ENCODE results near the gene HTT. TPM values are rescaled to one million over a fixed set of nuclear protein-coding genes. Genes with fewer than 3 reads are reported as not detected.

Gene HTT
- polyA plus RNA-seq, 3 donors: 1.8 to 27.1 (median 3.0) TPM

GRCh38 chr4:3218824-3219760 is 144.6 kb downstream of the HTT start:
- Mint-ChIP-seq H3K4me3 (no peak overlapping the region), H3K9me3 (no peaks in the 10 kb centered on the region), H3K4me1 (peaks cover 18% of the 10 kb centered on the region), H3K27me3 (ENCODE audit: low read depth in 3 of 3) (peaks cover 0 to 3% (median 2%) of the 10 kb centered on the region in 3 donors), H3K27ac (peak overlapping the region in 4 of 7 donors; percentile 33 to 82 (median 68)), H3K36me3 (peaks cover 93 to 95% of the 10 kb centered on the region in 2 donors)
- no peak overlapping the region for H3K9ac ChIP-seq (ENCODE audit: insufficient read depth, low read length, poor library complexity, severe bottlenecking)
- no peak overlapping the region for H2AFZ ChIP-seq (ENCODE audit: insufficient read depth, low read depth, low read length, poor library complexity, severe bottlenecking)
- WGBS (ENCODE audit: insufficient coverage): 96% methylated on average over 20 of the region's 20 CpGs
- H3K4me3 ChIP-seq (replicated peaks in 1 of 3; ENCODE audit: low read depth in 2 of 3, low read length in 3 of 3): no peak overlapping the region
- peaks cover 78 to 95% of the 10 kb centered on the region in 2 donors for H3K36me3 ChIP-seq (replicated peaks in 1 of 2; ENCODE audit: control insufficient read depth in 1 of 2, insufficient read depth in 2 of 2, low read length in 2 of 2)
- H3K27ac ChIP-seq (ENCODE audit: low read depth in 1 of 2, low read length in 2 of 2): peak overlapping the region in 1 of 2 donors; percentile 56
- H3K27me3 ChIP-seq (ENCODE audit: control insufficient read depth in 2 of 2, insufficient read depth in 2 of 2, low read length in 2 of 2): no peaks in the 10 kb centered on the region
- H3K4me1 ChIP-seq (ENCODE audit: control insufficient read depth in 1 of 2, insufficient read depth in 2 of 2, low read length in 2 of 2): peaks cover 15 to 16% of the 10 kb centered on the region in 2 donors
- H4K20me1 ChIP-seq (ENCODE audit: insufficient read depth, low read length): no peaks in the 10 kb centered on the region
- no peaks in the 10 kb centered on the region for H3K9me3 ChIP-seq (replicated peaks in 1 of 2; ENCODE audit: control insufficient read depth in 1 of 2, insufficient read depth in 1 of 2, low read length in 2 of 2)
- no peaks in the 10 kb centered on the region for H3K79me2 ChIP-seq (ENCODE audit: insufficient read depth, low read length)
- H3K4me2 ChIP-seq (replicated peaks; ENCODE audit: extremely low read depth, low read length, poor library complexity, severe bottlenecking): no peak overlapping the region
- no peak for TF ChIP-seq CTCF (IDR thresholded peaks at IDR 0.05)
- no peak for DNase-seq
- intact Hi-C loops (cut with micrococcal nuclease): no loop called here

- peaks cover 90 to 93% of the 10 kb centered on the region in 2 donors for H3K36me3 Mint-ChIP-seq
- DNase-seq: no peak
- H3K27ac Mint-ChIP-seq: peak overlapping the region in 6 of 7 donors; percentile 15 to 83 (median 76)
These were observed 145.4 kb downstream of the HTT start for GRCh38 chr4:3219761-3220475.

More at GRCh38 chr4:3219761-3220475, 145.4 kb downstream of the HTT start:
- peaks cover 27% of the 10 kb centered on the region for H3K4me1 Mint-ChIP-seq
- no peak for TF ChIP-seq CTCF (IDR thresholded peaks at IDR 0.05)
- Histone ChIP-seq H3K27ac (ENCODE audit: low read depth in 1 of 2, low read length in 2 of 2) (peak overlapping the region in 1 of 2 donors; percentile 56), H3K4me2 (replicated peaks; ENCODE audit: extremely low read depth, low read length, poor library complexity, severe bottlenecking) (no peak overlapping the region), H3K4me1 (ENCODE audit: control insufficient read depth in 1 of 2, insufficient read depth in 2 of 2, low read length in 2 of 2) (peaks cover 23 to 24% of the 10 kb centered on the region in 2 donors), H3K9ac (ENCODE audit: insufficient read depth, low read length, poor library complexity, severe bottlenecking) (no peak overlapping the region), H3K9me3 (replicated peaks in 1 of 2; ENCODE audit: control insufficient read depth in 1 of 2, insufficient read depth in 1 of 2, low read length in 2 of 2) (no peaks in the 10 kb centered on the region), H3K27me3 (ENCODE audit: control insufficient read depth in 2 of 2, insufficient read depth in 2 of 2, low read length in 2 of 2) (no peaks in the 10 kb centered on the region), H3K79me2 (ENCODE audit: insufficient read depth, low read length) (no peaks in the 10 kb centered on the region), H3K36me3 (replicated peaks in 1 of 2; ENCODE audit: control insufficient read depth in 1 of 2, insufficient read depth in 2 of 2, low read length in 2 of 2) (peaks cover 72 to 87% of the 10 kb centered on the region in 2 donors), H2AFZ (ENCODE audit: insufficient read depth, low read depth, low read length, poor library complexity, severe bottlenecking) (no peak overlapping the region), H3K4me3 (replicated peaks in 1 of 3; ENCODE audit: low read depth in 2 of 3, low read length in 3 of 3) (no peak overlapping the region), H4K20me1 (ENCODE audit: insufficient read depth, low read length) (no peaks in the 10 kb centered on the region)
- no peaks in the 10 kb centered on the region for H3K9me3 Mint-ChIP-seq
- WGBS (ENCODE audit: insufficient coverage): 44% methylated on average over 2 of the region's 9 CpGs
- H3K4me3 Mint-ChIP-seq: no peak overlapping the region
- H3K27me3 Mint-ChIP-seq (ENCODE audit: low read depth in 3 of 3): peaks cover 0 to 3% (median 2%) of the 10 kb centered on the region in 3 donors
- intact Hi-C loops (cut with micrococcal nuclease): no loop called here
